CD4-positive, alpha-beta memory T cell (primary cell): ENCODE results near the gene STRN. TPM values are rescaled to one million over a fixed set of nuclear protein-coding genes. Genes with fewer than 3 reads are reported as not detected.
A peak's percentile ranks its signal among the peaks of the same experiment; 100 is the strongest.
"Not testable (repeated sequence)": the region's sequence is repeated elsewhere in the genome, so short reads cannot be mapped to it uniquely, and the experiment has no call there.

ENCODE experiments used
- CTCF ChIA-PET: fragments of 350-600 bp; sonication (Branson Sonifier 250); formaldehyde crosslinking; loops from one replicate; lab custom pipeline; 2021; ENCODE audit warnings: inconsistent platforms; ENCODE audit not compliant: partially characterized antibody; lab: Charles Lee
- POLR2A ChIA-PET: fragments of 350-600 bp; sonication (Branson Sonifier 250); formaldehyde crosslinking; loops from one replicate; lab custom pipeline; 2021; ENCODE audit not compliant: partially characterized antibody; lab: Charles Lee
- DNase-seq, 5 donors: peaks; one replicate each; pipeline versions ENCODE4 v3.0.0 to v3.0.0-alpha.2; 2020 to 2022; ENCODE audit warnings: mixed read lengths in 1 of 5
- H3K27ac ChIP-seq: one replicate; pipeline ENCODE4 v1.7.0; 2013; ENCODE audit warnings: low read depth, low read length
- H3K27me3 ChIP-seq: 2 replicates; pipeline ENCODE4 v1.7.0; 2013; ENCODE audit warnings: mild to moderate bottlenecking, low read length, moderate library complexity; ENCODE audit not compliant: insufficient read depth
- H3K36me3 ChIP-seq: 2 replicates; pipeline ENCODE4 v1.7.0; 2013; ENCODE audit warnings: mild to moderate bottlenecking, low read length, moderate library complexity; ENCODE audit not compliant: insufficient read depth
- H3K4me1 ChIP-seq: 2 replicates; pipeline ENCODE4 v1.7.0; 2013; ENCODE audit warnings: mild to moderate bottlenecking, low read length, moderate library complexity; ENCODE audit not compliant: insufficient read depth
- H3K4me3 ChIP-seq, 2 donors: one replicate each; pipeline ENCODE4 v1.7.0; 2013; ENCODE audit warnings: low read length in 2 of 2, mild to moderate bottlenecking in 1 of 2
- H3K9me3 ChIP-seq, 2 donors: one replicate each; pipeline ENCODE4 v1.7.0; 2013; ENCODE audit warnings: low read length in 2 of 2, control low read depth in 1 of 2; ENCODE audit not compliant: control insufficient read depth in 1 of 2
- H3K27ac Mint-ChIP-seq, 7 donors: one replicate each; pipeline ENCODE4 v1.8.0; 2020 to 2021; ENCODE audit warnings: mixed read lengths in 7 of 7, mild to moderate bottlenecking in 6 of 7, inconsistent platforms in 3 of 7, moderate library complexity in 3 of 7
- H3K27me3 Mint-ChIP-seq, 2 donors: one replicate each; pipeline ENCODE4 v1.8.0; 2020 to 2021; ENCODE audit warnings: mixed read lengths in 2 of 2
- H3K36me3 Mint-ChIP-seq, 2 donors: one replicate each; pipeline ENCODE4 v1.8.0; 2020 to 2021; ENCODE audit warnings: mixed read lengths in 2 of 2, inconsistent platforms in 1 of 2, mild to moderate bottlenecking in 1 of 2
- H3K4me1 Mint-ChIP-seq, 4 donors: one replicate each; pipeline ENCODE4 v1.8.0; 2020 to 2021; ENCODE audit warnings: mixed read lengths in 4 of 4, mild to moderate bottlenecking in 1 of 4
- H3K4me3 Mint-ChIP-seq, 8 donors: one replicate each; pipeline ENCODE4 v1.8.0; 2020 to 2021; ENCODE audit warnings: mixed read lengths in 8 of 8, mild to moderate bottlenecking in 7 of 8, moderate library complexity in 6 of 8, inconsistent platforms in 3 of 8
- H3K9me3 Mint-ChIP-seq, 8 donors: one replicate each; pipeline ENCODE4 v1.8.0; 2020 to 2021; ENCODE audit warnings: mixed read lengths in 8 of 8, mild to moderate bottlenecking in 5 of 8, inconsistent platforms in 3 of 8, moderate library complexity in 1 of 8
- intact Hi-C: fragments of 100-400 bp; cut with micrococcal nuclease; formaldehyde crosslinking; loops from one replicate; pipeline ENCODE4 v1.15.1; 2023
- polyA plus RNA-seq, 2 donors: library from polyadenylated mRNA; unstranded; fragments of 300-500 nt; fragmentation: Illumina TruSeq; gene quantifications; one replicate each; pipeline ENCODE4 v1.2.3, GENCODE V29; 2021
- total RNA-seq, 2 experiments: library from RNA; stranded (reverse); gene quantifications; one replicate each; pipeline ENCODE4 v1.2.3, GENCODE V29; 2021

STRN gene
- total and polyA plus RNA-seq, 4 experiments from 2014 or later, result 6.7 to 33.4 (median 19.6) TPM

- Histone ChIP-seq H3K4me3 (no peak overlapping the region), H3K36me3 (no peaks in the 10 kb centered on the region), H3K27ac (no peak overlapping the region), H3K27me3 (no peaks in the 10 kb centered on the region), H3K4me1 (no peaks in the 10 kb centered on the region), H3K9me3 (no peaks in the 10 kb centered on the region)
- intact Hi-C loops, result no loop called here
- POLR2A ChIA-PET, result no interaction called here
- peaks cover 6 to 9% (median 7%) of the 10 kb centered on the region in 4 donors for H3K4me1 Mint-ChIP-seq
- H3K27me3 Mint-ChIP-seq, result peaks cover 1 to 11% of the 10 kb centered on the region in 2 donors
- H3K4me3 Mint-ChIP-seq, result no peak overlapping the region
- H3K9me3 Mint-ChIP-seq, result peaks cover 0 to 14% (median 4%) of the 10 kb centered on the region in 8 donors
- H3K36me3 Mint-ChIP-seq, result no peaks in the 10 kb centered on the region
- H3K27ac Mint-ChIP-seq, result no peak overlapping the region
- CTCF ChIA-PET, result no interaction called here
- DNase-seq, result no peak
Observed at GRCh38 chr2:36831185-36831584, 135.2 kb downstream of the STRN start.

GRCh38 chr2:36824683-36825082 is 141.7 kb downstream of the STRN start:
- H3K36me3 Mint-ChIP-seq, H3K4me3 ChIP-seq, H3K27me3 Mint-ChIP-seq, DNase-seq, H3K27ac Mint-ChIP-seq, CTCF ChIA-PET, H3K36me3 ChIP-seq, H3K9me3 Mint-ChIP-seq, intact Hi-C loops, H3K4me1 Mint-ChIP-seq, POLR2A ChIA-PET, H3K4me1 ChIP-seq, H3K27me3 ChIP-seq, H3K4me3 Mint-ChIP-seq, H3K9me3 ChIP-seq, H3K27ac ChIP-seq: not testable (repeated sequence)

GRCh38 chr2:36824273-36824672 is 142.1 kb downstream of the STRN start:
- Mint-ChIP-seq H3K4me3 (no peak overlapping the region), H3K36me3 (no peaks in the 10 kb centered on the region), H3K27me3 (peaks cover 1 to 4% of the 10 kb centered on the region in 2 donors), H3K4me1 (no peaks in the 10 kb centered on the region), H3K27ac (no peak overlapping the region), H3K9me3 (peaks cover 0 to 4% (median 0%) of the 10 kb centered on the region in 8 donors)
- ChIA-PET POLR2A (no interaction called here), CTCF (no interaction called here)
- Histone ChIP-seq H3K27ac (no peak overlapping the region), H3K27me3 (no peaks in the 10 kb centered on the region), H3K4me3 (no peak overlapping the region), H3K4me1 (no peaks in the 10 kb centered on the region), H3K36me3 (no peaks in the 10 kb centered on the region), H3K9me3 (no peaks in the 10 kb centered on the region)
- no peak for DNase-seq
- intact Hi-C loops, result no loop called here

- CTCF ChIA-PET, result no interaction called here
- Mint-ChIP-seq H3K27ac (no peak overlapping the region), H3K9me3 (peaks cover 0 to 4% (median 0%) of the 10 kb centered on the region in 8 donors), H3K36me3 (no peaks in the 10 kb centered on the region), H3K4me1 (no peaks in the 10 kb centered on the region), H3K4me3 (no peak overlapping the region), H3K27me3 (peaks cover under 1 to 4% of the 10 kb centered on the region in 2 donors)
- POLR2A ChIA-PET, result no interaction called here
- DNase-seq, result no peak
- Histone ChIP-seq H3K27ac (no peak overlapping the region), H3K36me3 (no peaks in the 10 kb centered on the region), H3K4me1 (no peaks in the 10 kb centered on the region), H3K27me3 (no peaks in the 10 kb centered on the region), H3K4me3 (no peak overlapping the region), H3K9me3 (no peaks in the 10 kb centered on the region)
- intact Hi-C loops, result no loop called here
Observed at GRCh38 chr2:36823862-36824261, 142.5 kb downstream of the STRN start.

GRCh38 chr2:36820942-36821605 is 145.3 kb downstream of the STRN start:
- Histone ChIP-seq H3K4me1 (no peaks in the 10 kb centered on the region), H3K4me3 (no peak overlapping the region), H3K27me3 (no peaks in the 10 kb centered on the region), H3K9me3 (no peaks in the 10 kb centered on the region), H3K27ac (no peak overlapping the region), H3K36me3 (no peaks in the 10 kb centered on the region)
- Mint-ChIP-seq H3K27ac (no peak overlapping the region), H3K36me3 (no peaks in the 10 kb centered on the region), H3K4me3 (no peak overlapping the region), H3K4me1 (peaks cover 0 to 4% (median 0%) of the 10 kb centered on the region in 4 donors), H3K9me3 (no peaks in the 10 kb centered on the region), H3K27me3 (peaks cover 0 to 4% of the 10 kb centered on the region in 2 donors)
- POLR2A ChIA-PET, result no interaction called here
- CTCF ChIA-PET, result interaction anchor here (1.7 to 2.3 kb wide), 2 partner anchors 36 to 41 kb away, joined by 6 to 9 read pairs; no protein-coding TSS in a partner anchor
- DNase-seq, result peak in 1 of 5 donors; percentile 19
- intact Hi-C loops, result no loop called here

- no peak for DNase-seq
- H3K4me3 ChIP-seq, result no peak overlapping the region
- no peaks in the 10 kb centered on the region for H3K9me3 ChIP-seq
- Mint-ChIP-seq H3K27ac (no peak overlapping the region), H3K4me3 (no peak overlapping the region), H3K36me3 (no peaks in the 10 kb centered on the region), H3K9me3 (no peaks in the 10 kb centered on the region), H3K27me3 (peaks cover 0 to under 1% of the 10 kb centered on the region in 2 donors), H3K4me1 (peaks cover 0 to 4% (median 0%) of the 10 kb centered on the region in 4 donors)
- no peaks in the 10 kb centered on the region for H3K36me3 ChIP-seq
- intact Hi-C loops, result no loop called here
- H3K27me3 ChIP-seq, result no peaks in the 10 kb centered on the region
- no peak overlapping the region for H3K27ac ChIP-seq
- POLR2A ChIA-PET, result no interaction called here
- no peaks in the 10 kb centered on the region for H3K4me1 ChIP-seq
- CTCF ChIA-PET, result no interaction called here
Observed at GRCh38 chr2:36819095-36819711, 147.1 kb downstream of the STRN start.

- intact Hi-C loops, result no loop called here
Observed at GRCh38 chr2:36818542-36818941, 147.8 kb downstream of the STRN start.

More at GRCh38 chr2:36818542-36818941, 147.8 kb downstream of the STRN start:
- no peak overlapping the region for H3K4me3 ChIP-seq
- Mint-ChIP-seq H3K4me1 (peaks cover 0 to 4% (median 0%) of the 10 kb centered on the region in 4 donors), H3K36me3 (no peaks in the 10 kb centered on the region), H3K27me3 (no peaks in the 10 kb centered on the region), H3K9me3 (no peaks in the 10 kb centered on the region), H3K27ac (no peak overlapping the region), H3K4me3 (no peak overlapping the region)
- H3K4me1 ChIP-seq, result no peaks in the 10 kb centered on the region
- H3K27me3 ChIP-seq, result no peaks in the 10 kb centered on the region
- ChIA-PET POLR2A (no interaction called here), CTCF (no interaction called here)
- no peaks in the 10 kb centered on the region for H3K36me3 ChIP-seq
- no peaks in the 10 kb centered on the region for H3K9me3 ChIP-seq
- no peak for DNase-seq
- H3K27ac ChIP-seq, result no peak overlapping the region
